Jurkat, Clone E6-1 (cell line): ENCODE measurements around the gene ANO2.
A peak's percentile ranks its signal among the peaks of the same experiment; 100 is the strongest.
"Not testable (repeated sequence)": the region's sequence is repeated elsewhere in the genome, so short reads cannot be mapped to it uniquely, and the experiment has no call there.

ENCODE experiments used
- DNase-seq: peaks from one replicate; pipeline ENCODE4 v3.0.0-alpha.2; 2011; ENCODE audit warnings: low read depth, low spot score
- H3K4me3 ChIP-seq: 2 replicates; pipeline ENCODE4 v1.5.1; 2011; ENCODE audit warnings: mild to moderate bottlenecking, low read length, control low read depth, moderate library complexity

The ANO2 gene

DNA sequence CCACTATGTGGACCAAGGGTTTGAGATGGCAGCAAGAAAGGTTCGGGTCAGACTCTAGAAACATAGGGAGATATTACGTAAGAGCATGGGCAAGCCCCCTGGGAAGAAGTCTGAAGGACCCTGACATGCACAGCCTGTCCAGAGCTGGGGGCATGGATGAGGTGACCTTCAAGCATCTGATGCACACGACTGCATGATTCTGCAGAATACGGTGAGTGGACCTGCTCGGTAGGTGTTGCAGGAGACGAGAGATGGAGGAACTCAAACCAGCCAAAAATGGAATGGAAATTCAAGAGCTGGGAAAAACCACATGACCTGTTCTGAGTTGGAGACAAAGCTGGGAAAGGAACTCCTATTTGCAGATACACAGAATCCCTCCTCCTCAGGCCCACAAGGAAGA, 43.6 kb downstream of the ANO2 start:
- no peak for DNase-seq
- no peak overlapping the region for H3K4me3 ChIP-seq

- no peak overlapping the region for H3K4me3 ChIP-seq
- no peak for DNase-seq
These were observed 44.4 kb downstream of the ANO2 start for GRCh38 chr12:5900533-5901205.

DNA sequence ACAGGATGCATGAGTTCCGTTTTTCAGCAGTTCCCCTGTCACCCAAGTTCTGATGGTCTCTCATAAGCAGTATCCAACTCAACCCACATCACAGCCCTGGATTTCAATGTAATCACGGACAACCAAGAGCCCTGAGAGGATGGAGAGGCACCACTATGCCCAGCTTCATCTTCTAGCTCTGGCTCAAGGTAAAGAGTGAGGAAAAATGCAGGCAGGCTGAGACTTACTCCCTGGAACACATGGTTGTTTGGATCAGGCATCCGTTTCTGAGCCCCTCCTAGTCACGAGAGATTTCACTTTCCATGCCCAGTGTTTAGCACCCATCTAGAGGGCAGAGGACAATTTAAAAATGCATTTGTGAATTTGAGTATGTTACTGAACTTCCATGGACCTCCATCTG, 45.0 kb downstream of the ANO2 start:
- H3K4me3 ChIP-seq: no peak overlapping the region
- DNase-seq: no peak

- no peak overlapping the region for H3K4me3 ChIP-seq
- no peak for DNase-seq
These were observed 45.4 kb downstream of the ANO2 start for GRCh38 chr12:5899675-5900074.

- DNase-seq: no peak
These were observed 46.2 kb downstream of the ANO2 start for GRCh38 chr12:5898874-5899273.

DNA sequence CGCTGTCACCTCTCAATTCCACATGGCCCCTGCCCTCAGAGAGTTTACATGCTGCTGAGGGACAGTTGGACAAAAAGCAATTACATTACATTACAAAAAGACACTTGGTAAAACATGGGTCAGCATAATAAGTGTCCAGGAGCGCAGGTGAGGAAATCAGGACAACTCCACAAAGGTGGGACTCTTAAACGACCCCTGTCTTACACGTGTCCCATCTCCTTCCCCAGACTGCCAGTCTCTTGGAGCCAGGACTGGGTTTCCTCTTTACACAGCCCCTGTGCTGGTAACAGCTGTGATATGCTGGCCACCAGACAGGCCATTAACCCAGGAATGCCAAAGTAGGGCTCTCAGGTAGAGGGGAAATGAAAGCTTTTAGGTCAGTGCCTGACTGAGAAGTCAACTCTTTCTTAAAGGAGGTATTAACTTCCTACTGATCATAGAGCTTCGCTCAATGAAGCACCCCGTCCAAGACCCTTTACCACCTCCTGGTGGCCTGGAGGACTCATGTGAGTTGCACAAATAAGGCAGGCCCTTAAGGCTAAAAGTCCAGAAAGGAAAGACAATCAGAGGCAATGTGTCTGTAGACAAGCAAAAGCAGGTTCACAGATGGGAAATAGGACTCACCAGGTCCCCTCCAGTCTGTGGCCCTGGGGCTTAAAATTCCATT, 55.5 kb downstream of the ANO2 start:
- peak; percentile 27 for DNase-seq
- H3K4me3 ChIP-seq: no peak overlapping the region

More at GRCh38 chr12:5898874-5899273, 46.2 kb downstream of the ANO2 start:
- H3K4me3 ChIP-seq: no peak overlapping the region

DNA sequence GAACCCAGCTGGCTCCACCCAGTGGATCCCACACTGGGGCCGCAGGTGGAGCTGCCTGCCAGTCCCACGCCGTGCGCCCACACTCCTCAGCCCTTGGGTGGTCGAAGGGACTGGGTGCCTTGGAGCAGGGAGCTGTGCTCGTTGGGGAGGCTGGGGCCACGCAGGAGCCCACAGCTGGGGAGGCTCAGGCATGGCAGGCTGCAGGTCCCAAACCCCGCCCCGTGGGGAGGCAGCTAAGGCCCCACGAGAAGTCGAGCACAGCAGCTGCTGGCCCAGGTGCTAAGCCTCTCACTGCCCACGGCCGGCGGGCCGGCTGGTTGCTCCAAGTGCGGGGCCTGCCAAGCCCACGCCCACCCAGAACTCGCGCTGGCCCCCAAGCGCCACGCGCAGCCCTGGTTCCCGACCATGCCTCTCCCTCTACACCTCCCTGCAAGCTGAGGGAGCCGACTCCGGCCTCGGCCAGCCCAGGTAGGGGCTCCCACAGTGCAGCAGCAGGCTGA, 56.2 kb downstream of the ANO2 start:
- no peak for DNase-seq
- no peak overlapping the region for H3K4me3 ChIP-seq

GRCh38 chr12:5887819-5888218, 57.2 kb downstream of the ANO2 start:
- H3K4me3 ChIP-seq: peak overlapping the region; percentile 5; the same call in 1 of the 2 replicates
- DNase-seq: not testable (repeated sequence)

- DNase-seq: no peak
- H3K4me3 ChIP-seq: no peak overlapping the region
These were observed 60.2 kb downstream of the ANO2 start for GRCh38 chr12:5884866-5885265.

DNA sequence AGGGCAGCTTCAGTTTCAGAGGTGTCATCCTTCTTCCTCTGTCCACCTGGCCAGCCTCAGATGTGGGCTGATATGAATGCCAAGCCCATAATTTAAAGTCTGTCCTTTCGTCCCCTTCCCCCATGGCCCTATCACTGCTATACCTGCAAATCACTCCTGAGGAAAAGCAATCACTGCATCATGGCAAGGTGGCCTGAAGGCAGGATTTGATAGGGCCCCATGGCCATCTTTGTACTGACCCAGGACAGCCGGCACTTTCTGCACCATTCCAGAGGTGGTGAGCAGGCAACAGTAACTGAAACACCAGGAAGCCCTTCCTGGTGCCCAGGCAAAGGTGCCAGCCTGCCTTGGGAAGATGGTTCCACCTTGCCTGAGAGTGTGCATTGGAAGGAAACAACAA, 60.8 kb downstream of the ANO2 start:
- no peak overlapping the region for H3K4me3 ChIP-seq
- DNase-seq: no peak

- no peak overlapping the region for H3K4me3 ChIP-seq
- no peak for DNase-seq
These were observed 62.4 kb downstream of the ANO2 start for GRCh38 chr12:5882511-5883190.

DNA sequence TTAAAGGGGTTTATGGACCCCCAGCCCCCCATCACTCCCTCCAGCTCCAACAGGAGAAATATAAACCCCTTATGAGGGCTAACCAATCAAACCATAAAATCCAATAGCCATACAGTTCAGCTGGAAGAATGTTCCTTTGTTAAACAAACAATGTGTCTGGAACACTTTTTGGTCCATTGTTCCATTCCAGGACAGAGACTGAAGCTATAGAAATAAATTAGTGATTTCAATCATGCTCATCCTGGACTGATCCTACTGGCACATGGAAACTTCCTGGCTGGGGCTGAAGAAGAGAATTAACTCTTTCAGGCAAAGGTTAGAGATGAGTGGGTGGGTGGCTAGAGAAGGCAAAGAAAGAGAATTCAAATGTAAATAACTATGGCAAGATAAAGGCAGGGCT, 63.4 kb downstream of the ANO2 start:
- no peak overlapping the region for H3K4me3 ChIP-seq

GRCh38 chr12:5881101-5881606, 63.9 kb downstream of the ANO2 start:
- DNase-seq: no peak
- H3K4me3 ChIP-seq: no peak overlapping the region

More for the DNA sequence above, 63.4 kb downstream of the ANO2 start:
- no peak for DNase-seq

DNA sequence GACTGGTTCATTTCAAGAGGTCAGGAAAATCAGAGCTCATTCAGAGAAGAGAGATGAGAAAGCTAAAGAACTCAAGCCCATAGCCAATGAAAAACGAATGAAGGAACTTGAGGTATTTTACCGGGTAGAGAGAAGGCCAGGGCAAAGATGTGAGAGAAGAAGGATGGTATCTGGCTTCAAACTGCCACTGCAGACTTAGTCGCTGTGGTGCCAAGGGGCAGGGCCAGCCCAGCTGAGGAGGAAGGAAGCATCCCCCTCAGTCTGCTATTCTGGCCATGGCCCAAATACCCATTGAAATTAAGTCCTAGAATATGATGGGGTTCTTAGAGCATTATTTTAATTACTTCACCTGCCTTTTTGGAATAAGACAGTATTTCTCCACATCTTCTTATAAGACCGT, 69.2 kb downstream of the ANO2 start:
- no peak for DNase-seq
- H3K4me3 ChIP-seq: no peak overlapping the region

DNA sequence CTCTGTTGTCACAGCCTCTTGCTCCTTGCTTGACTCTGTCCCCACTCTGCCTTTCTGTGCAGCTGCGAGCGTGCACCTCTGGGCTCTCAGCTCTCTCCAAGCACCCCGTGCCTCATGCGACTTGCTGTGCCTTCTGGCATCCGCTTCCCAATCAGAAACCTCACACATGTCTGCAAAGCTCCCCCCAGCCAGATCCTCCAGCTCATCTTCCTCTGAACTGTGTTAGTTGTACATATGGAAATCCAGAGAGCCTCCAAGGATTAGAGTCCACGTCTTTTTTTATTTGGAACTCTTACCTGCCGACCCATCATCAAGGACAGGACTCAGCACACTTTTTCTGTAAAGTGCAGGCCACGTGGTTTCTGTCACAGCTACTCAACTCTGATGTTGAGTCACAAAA, 70.5 kb downstream of the ANO2 start:
- H3K4me3 ChIP-seq: no peak overlapping the region
- DNase-seq: no peak

- DNase-seq: no peak
These were observed 71.7 kb downstream of the ANO2 start for GRCh38 chr12:5873281-5873919.

GRCh38 chr12:5872745-5873144, 72.3 kb downstream of the ANO2 start:
- no peak for DNase-seq
- no peak overlapping the region for H3K4me3 ChIP-seq

More at GRCh38 chr12:5873281-5873919, 71.7 kb downstream of the ANO2 start:
- no peak overlapping the region for H3K4me3 ChIP-seq

- DNase-seq: no peak
- H3K4me3 ChIP-seq: no peak overlapping the region
These were observed 73.3 kb downstream of the ANO2 start for GRCh38 chr12:5871741-5872140.

- no peak for DNase-seq
- no peak overlapping the region for H3K4me3 ChIP-seq
These were observed 74.9 kb downstream of the ANO2 start for GRCh38 chr12:5870183-5870582.
